GM19438 (cell line): Measurements from ENCODE around the gene DCXR.
A peak's percentile ranks its signal among the peaks of the same experiment; 100 is the strongest.

ENCODE experiments used
- ATAC-seq: cut with Tn5 transposase; IDR thresholded peaks from one replicate; pipeline ENCODE4 v1.9.1; 2021; ENCODE audit warnings: low read depth; ENCODE audit not compliant: unreplicated experiment

Gene DCXR

GRCh38 chr17:82056729-82057621 is 19.5 kb upstream of the DCXR start:
- ATAC-seq: no peak

- ATAC-seq: no peak
Measured at GRCh38 chr17:82055965-82056728, 18.6 kb upstream of the DCXR start.

- no peak for ATAC-seq
Measured at GRCh38 chr17:82055023-82055964, 17.8 kb upstream of the DCXR start.

GRCh38 chr17:82054351-82055022 is 17.0 kb upstream of the DCXR start:
- ATAC-seq: no peak

GRCh38 chr17:82053556-82054263 is 16.2 kb upstream of the DCXR start:
- ATAC-seq: no peak

- ATAC-seq: no peak
Measured at GRCh38 chr17:82053130-82053529, 15.6 kb upstream of the DCXR start.

- no peak for ATAC-seq
Measured at GRCh38 chr17:82052638-82053059, 15.2 kb upstream of the DCXR start.

- ATAC-seq: peak; percentile 68
Measured at GRCh38 chr17:82051776-82052637, 14.5 kb upstream of the DCXR start, which contains the start of the genes GPS1 and RFNG. TSS of gene GPS1 (plus strand) at chr17:82051898. CDS start at chr17:82051932, 34 bp downstream. TSS of gene RFNG (minus strand) at chr17:82051811. CDS start at chr17:82051766, 45 bp downstream.

- ATAC-seq: peak; percentile 5
Measured at GRCh38 chr17:82050761-82051641, 13.5 kb upstream of the DCXR start.

GRCh38 chr17:82050152-82050760 is 12.8 kb upstream of the DCXR start:
- ATAC-seq: no peak

- no peak for ATAC-seq
Measured at GRCh38 chr17:82049521-82049971, 12.0 kb upstream of the DCXR start.

GRCh38 chr17:82049106-82049505 is 11.6 kb upstream of the DCXR start:
- no peak for ATAC-seq

GRCh38 chr17:82048571-82048971 is 11.1 kb upstream of the DCXR start:
- no peak for ATAC-seq

- no peak for ATAC-seq
Measured at GRCh38 chr17:82047914-82048570, 10.5 kb upstream of the DCXR start.

- ATAC-seq: no peak
Measured at GRCh38 chr17:82047379-82047778, 9.9 kb upstream of the DCXR start.

GRCh38 chr17:82046903-82047302 is 9.4 kb upstream of the DCXR start:
- no peak for ATAC-seq
